ENCODE results near the gene TANC1.

DNA sequence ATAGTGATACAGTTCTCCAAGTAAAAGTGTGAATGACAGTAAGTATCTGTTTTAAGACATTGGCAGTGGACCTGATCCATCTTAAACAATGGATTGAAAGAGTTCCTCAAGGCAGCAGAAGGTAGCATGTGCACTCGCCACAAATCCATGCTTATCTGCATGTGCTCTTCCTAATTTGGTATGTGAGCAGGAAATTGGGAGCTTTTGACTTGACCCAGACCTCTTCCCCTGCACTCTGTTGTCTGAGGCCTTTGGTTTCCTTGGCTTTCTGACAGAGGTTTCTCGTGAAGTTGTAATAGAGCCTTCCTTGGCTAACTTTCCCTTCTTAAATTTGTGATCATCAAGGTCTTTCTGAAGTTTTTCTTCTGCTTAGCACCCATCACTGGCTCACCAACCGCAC, 204.0 kb downstream of the TANC1 start:
- TF ChIP-seq POLR2A (IDR thresholded peaks at IDR 0.05; ENCODE audit: low read length) (no peak), GATA1 (IDR thresholded peaks at IDR 0.05; ENCODE audit: low read depth, low read length) (no peak)

Data from erythroblast (primary cell).